IMR-90 (cell line): ENCODE data around the gene NARS2.

Experiments
- BHLHE40 ChIP-seq: fragments of 150-350 bp; IDR thresholded peaks from 2 replicates; pipeline ENCODE4 v1.6.1; 2016; ENCODE audit warnings: mild to moderate bottlenecking, low read depth, low read length
- CEBPB ChIP-seq: IDR thresholded peaks from 2 replicates; pipeline ENCODE4 v1.6.1; 2012; ENCODE audit warnings: low read depth, low read length, improper control_type of control experiment
- CTCF ChIP-seq: conservative IDR thresholded peaks from 2 replicates; pipeline ENCODE4 v1.5.1; 2012; ENCODE audit warnings: mild to moderate bottlenecking, low read depth, low read length, improper control_type of control experiment
- ELK1 ChIP-seq: fragments of 150-350 bp; IDR thresholded peaks from 2 replicates; pipeline ENCODE4 v1.6.1; 2016; ENCODE audit warnings: low read depth, mild to moderate bottlenecking, low read length, moderate library complexity, borderline replicate concordance
- FOS ChIP-seq: fragments of 150-350 bp; IDR thresholded peaks from 2 replicates; pipeline ENCODE4 v1.6.1; 2016; ENCODE audit warnings: low read depth, low read length
- MAFK ChIP-seq: IDR thresholded peaks from 2 replicates; pipeline ENCODE4 v1.6.1; 2012; ENCODE audit warnings: low read depth, low read length, improper control_type of control experiment
- MAZ ChIP-seq: IDR thresholded peaks from 2 replicates; pipeline ENCODE4 v1.6.1; 2012; ENCODE audit warnings: low read depth, mild to moderate bottlenecking, low read length, improper control_type of control experiment, moderate library complexity, borderline replicate concordance
- MXI1 ChIP-seq: IDR thresholded peaks from 2 replicates; pipeline ENCODE4 v1.6.1; 2012; ENCODE audit warnings: low read depth, mild to moderate bottlenecking, low read length, moderate library complexity, borderline replicate concordance
- NFE2L2 ChIP-seq: fragments of 150-350 bp; IDR thresholded peaks from 2 replicates; pipeline ENCODE4 v1.6.1; 2016; ENCODE audit warnings: low read depth, mild to moderate bottlenecking, low read length
- POLR2A ChIP-seq: IDR thresholded peaks from 2 replicates; pipeline ENCODE4 v1.6.1; 2012; ENCODE audit warnings: mild to moderate bottlenecking, low read depth, low read length
- RAD21 ChIP-seq: IDR thresholded peaks from 2 replicates; pipeline ENCODE4 v1.6.1; 2012; ENCODE audit warnings: low read length, improper control_type of control experiment
- RCOR1 ChIP-seq: IDR thresholded peaks from 2 replicates; pipeline ENCODE4 v1.6.1; 2012; ENCODE audit warnings: mild to moderate bottlenecking, low read length, improper control_type of control experiment; ENCODE audit not compliant: insufficient replicate concordance
- SMC3 ChIP-seq: fragments of 150-350 bp; IDR thresholded peaks from 2 replicates; pipeline ENCODE4 v1.6.1; 2016; ENCODE audit warnings: low read depth, mild to moderate bottlenecking, antibody characterized with exemption, low read length, moderate library complexity

GRCh38 chr11:78613378-78613813, 38.7 kb upstream of the NARS2 start:
- TF ChIP-seq POLR2A = no peak
- TF ChIP-seq CTCF = no peak
- TF ChIP-seq RAD21 = no peak
- TF ChIP-seq CEBPB = no peak
- no peak for TF ChIP-seq MXI1
- no peak for TF ChIP-seq MAZ
- TF ChIP-seq RCOR1 = no peak
- TF ChIP-seq FOS = no peak
- no peak for TF ChIP-seq BHLHE40
- TF ChIP-seq ELK1 = no peak
- no peak for TF ChIP-seq SMC3
- TF ChIP-seq NFE2L2 = no peak
- no peak for TF ChIP-seq MAFK
